Neuronal stem cell (in vitro differentiated cells): ENCODE data around the gene XPO6.

Experiments
- DNase-seq: peaks from one replicate; pipeline ENCODE4 v3.0.0-alpha.2; 2013; ENCODE audit warnings: low spot score
- H2AFZ ChIP-seq: one replicate; pipeline ENCODE4 v1.6.1; 2013; ENCODE audit warnings: mild to moderate bottlenecking, low read length, inconsistent platforms
- H2AK5ac ChIP-seq: 2 replicates; pipeline ENCODE4 v1.6.1; 2013; ENCODE audit warnings: low read depth, mild to moderate bottlenecking, inconsistent platforms, low read length, moderate library complexity, mixed read lengths
- H2BK120ac ChIP-seq: 2 replicates; pipeline ENCODE4 v1.6.1; 2013; ENCODE audit warnings: low read depth, mild to moderate bottlenecking, inconsistent platforms, low read length, moderate library complexity, mixed read lengths
- H2BK12ac ChIP-seq: one replicate; pipeline ENCODE4 v1.6.1; 2013; ENCODE audit warnings: low read length, inconsistent platforms
- H2BK15ac ChIP-seq: 2 replicates; pipeline ENCODE4 v1.6.1; 2013; ENCODE audit warnings: mild to moderate bottlenecking, low read length, inconsistent platforms, mixed read lengths
- H2BK5ac ChIP-seq: one replicate; pipeline ENCODE4 v1.6.1; 2013; ENCODE audit warnings: inconsistent platforms, mild to moderate bottlenecking, low read length, moderate library complexity
- H3K14ac ChIP-seq: one replicate; pipeline ENCODE4 v1.6.1; 2013; ENCODE audit warnings: low read length, inconsistent platforms
- H3K18ac ChIP-seq: 2 replicates; pipeline ENCODE4 v1.6.1; 2013; ENCODE audit warnings: low read length, inconsistent platforms
- H3K23ac ChIP-seq: 2 replicates; pipeline ENCODE4 v1.6.1; 2013; ENCODE audit warnings: low read depth, mild to moderate bottlenecking, mixed read lengths, low read length, inconsistent platforms; ENCODE audit not compliant: poor library complexity
- H3K27ac ChIP-seq: replicated peaks from 3 replicates; pipeline ENCODE4 v1.5.1; 2013; ENCODE audit warnings: low read length, inconsistent platforms
- H3K27me3 ChIP-seq, 3 experiments: 2 replicates each; pipeline ENCODE4 v1.6.1; 2013; ENCODE audit warnings: low read length in 3 of 3, mild to moderate bottlenecking in 2 of 3, inconsistent platforms in 1 of 3, low read depth in 1 of 3, mixed read lengths in 1 of 3, moderate library complexity in 1 of 3; ENCODE audit not compliant: control insufficient read depth in 3 of 3, insufficient read depth in 3 of 3
- H3K36me3 ChIP-seq, 2 donors: replicated peaks in 1 of 2; 2 replicates each; pipeline ENCODE4 v1.6.1; 2013; ENCODE audit warnings: low read length in 2 of 2; ENCODE audit not compliant: control insufficient read depth in 2 of 2, insufficient read depth in 2 of 2
- H3K4ac ChIP-seq: 2 replicates; pipeline ENCODE4 v1.6.1; 2013; ENCODE audit warnings: inconsistent platforms, mild to moderate bottlenecking, low read length, moderate library complexity
- H3K4me1 ChIP-seq, 2 donors: 1 replicate in 1 of 2; 2 replicates in 1 of 2; pipeline ENCODE4 v1.6.1; 2013; ENCODE audit warnings: low read length in 2 of 2, low read depth in 1 of 2; ENCODE audit not compliant: control insufficient read depth in 2 of 2, insufficient read depth in 1 of 2
- H3K4me2 ChIP-seq: one replicate; pipeline ENCODE4 v1.6.1; 2013; ENCODE audit warnings: mild to moderate bottlenecking, low read length, inconsistent platforms; ENCODE audit not compliant: insufficient read depth, poor library complexity, severe bottlenecking
- H3K4me3 ChIP-seq, 2 donors: 2 replicates each; pipeline ENCODE4 v1.5.1; 2013; ENCODE audit warnings: low read length in 2 of 2, mild to moderate bottlenecking in 2 of 2, inconsistent platforms in 1 of 2, moderate library complexity in 1 of 2
- H3K79me1 ChIP-seq: one replicate; pipeline ENCODE4 v1.6.1; 2013; ENCODE audit warnings: low read depth, mild to moderate bottlenecking, inconsistent platforms, low read length, moderate library complexity
- H3K9ac ChIP-seq: one replicate; pipeline ENCODE4 v1.6.1; 2013; ENCODE audit warnings: mild to moderate bottlenecking, low read depth, low read length, inconsistent platforms; ENCODE audit not compliant: poor library complexity
- H3K9me3 ChIP-seq, 2 donors: replicated peaks in 1 of 2; 2 replicates each; pipeline versions ENCODE3 to v1.6.1; 2013; ENCODE audit warnings: low read length in 2 of 2, mild to moderate bottlenecking in 2 of 2, inconsistent platforms in 1 of 2, low read depth in 1 of 2, mixed read lengths in 1 of 2, moderate library complexity in 1 of 2; ENCODE audit not compliant: control insufficient read depth in 2 of 2, insufficient read depth in 1 of 2
- H4K8ac ChIP-seq: one replicate; pipeline ENCODE4 v1.6.1; 2013; ENCODE audit warnings: low read depth, mild to moderate bottlenecking, inconsistent platforms, low read length, moderate library complexity
- H4K91ac ChIP-seq: one replicate; pipeline ENCODE4 v1.6.1; 2013; ENCODE audit warnings: low read length, low read depth, mild to moderate bottlenecking, inconsistent platforms; ENCODE audit not compliant: poor library complexity
- WGBS, 2 donors: extraction: QIAGEN DNeasy Blood & Tissue Kit; methylation state at CpG; one replicate each; pipeline ENCODE4 v1.1.7; 2013; ENCODE audit warnings: missing lambda C conversion rate in 2 of 2, mixed read lengths in 1 of 2; ENCODE audit not compliant: insufficient read length in 2 of 2, insufficient replicate concordance in 1 of 2; ENCODE audit errors: extremely low coverage in 2 of 2; 5-methylcytosine and 5-hydroxymethylcytosine counted together

The XPO6 gene

DNA sequence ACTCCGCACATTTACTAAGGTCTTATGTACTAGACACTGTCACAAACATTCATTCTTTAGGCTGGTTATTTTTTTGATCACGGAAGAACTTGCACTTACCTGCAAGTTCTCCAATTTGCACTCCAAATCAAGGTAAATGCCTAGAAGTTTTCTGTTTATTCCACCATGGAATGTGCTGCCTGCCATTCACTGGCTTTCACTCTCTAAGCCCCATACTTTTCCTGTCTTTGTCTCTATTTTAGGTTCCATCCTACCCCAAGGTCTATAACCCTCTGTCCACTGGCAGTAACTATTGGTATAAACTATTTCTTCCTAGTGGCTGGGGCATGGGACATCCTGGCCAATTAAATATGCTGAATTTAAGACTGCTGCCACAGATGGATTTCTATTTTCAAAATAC is 15.9 kb downstream of the XPO6 start:
- H3K4me2 ChIP-seq, result no peak overlapping the region
- H3K36me3 ChIP-seq, result peaks cover 2 to 78% of the 10 kb centered on the region in 2 donors
- peaks cover 6% of the 10 kb centered on the region for H3K79me1 ChIP-seq

DNA sequence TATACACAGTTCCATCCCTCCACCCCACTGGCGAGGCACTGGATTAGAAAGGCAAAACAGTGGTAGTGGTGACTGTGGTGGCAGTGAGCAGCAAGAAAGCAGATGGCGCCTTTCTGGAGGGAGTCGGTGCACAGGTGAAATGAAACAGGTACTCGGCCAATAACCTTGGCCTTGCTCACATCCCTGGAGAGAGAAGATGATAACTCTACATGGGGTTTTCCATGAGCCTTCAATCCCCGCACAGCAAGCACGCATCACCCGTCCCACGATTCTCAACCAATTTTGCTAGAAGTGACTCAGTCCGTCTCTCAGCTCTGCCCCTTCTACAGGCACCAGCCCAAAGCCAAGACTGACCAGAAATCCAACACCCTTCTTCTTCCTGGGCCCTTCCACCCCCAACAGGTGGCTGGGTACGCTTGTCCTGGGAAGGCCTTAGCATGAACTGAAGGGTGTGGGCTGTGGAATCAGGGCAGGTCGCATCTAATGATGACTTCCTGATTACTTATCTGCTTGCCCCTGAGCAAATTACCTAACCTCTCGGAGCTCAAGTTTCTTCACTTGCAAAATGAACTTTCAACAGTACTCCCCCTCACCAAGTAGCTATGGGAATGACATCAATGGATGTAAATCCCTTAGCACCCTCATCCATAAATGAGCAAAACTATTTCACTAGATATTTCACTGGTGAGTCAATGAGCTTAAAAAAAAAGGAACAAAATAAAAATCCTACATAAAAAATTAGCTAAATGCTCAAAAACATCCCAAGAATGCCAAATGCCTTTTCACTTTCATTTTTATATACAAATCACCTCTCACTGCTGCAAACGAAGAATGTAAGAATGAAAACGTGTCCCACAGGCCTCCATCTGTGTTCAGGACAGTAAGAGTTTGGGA is 18.0 kb downstream of the XPO6 start:
- H3K4me3 ChIP-seq, result no peak overlapping the region
- H2AFZ ChIP-seq, result no peak overlapping the region
- H2AK5ac ChIP-seq, result no peak overlapping the region
- H2BK15ac ChIP-seq, result no peak overlapping the region
- DNase-seq, result no peak
- H4K91ac ChIP-seq, result no peak overlapping the region
- H3K79me1 ChIP-seq, result peaks cover 6% of the 10 kb centered on the region
- no peaks in the 10 kb centered on the region for H3K9me3 ChIP-seq
- no peak overlapping the region for H2BK120ac ChIP-seq
- H2BK5ac ChIP-seq, result no peak overlapping the region
- no peak overlapping the region for H4K8ac ChIP-seq
- no peak overlapping the region for H3K27ac ChIP-seq
- H3K9ac ChIP-seq, result no peak overlapping the region
- no peak overlapping the region for H3K4me2 ChIP-seq
- H3K36me3 ChIP-seq, result peaks cover 2 to 78% of the 10 kb centered on the region in 2 donors
- H3K4ac ChIP-seq, result no peak overlapping the region
- H2BK12ac ChIP-seq, result no peak overlapping the region
- H3K23ac ChIP-seq, result no peak overlapping the region
- H3K27me3 ChIP-seq, result no peaks in the 10 kb centered on the region
- no peaks in the 10 kb centered on the region for H3K4me1 ChIP-seq
- no peak overlapping the region for H3K18ac ChIP-seq
- no CpG with 5 or more reads among the region's 14 CpGs for WGBS, 2 donors
- no peak overlapping the region for H3K14ac ChIP-seq

More for the DNA sequence above, 15.9 kb downstream of the XPO6 start:
- Histone ChIP-seq H4K8ac (no peak overlapping the region), H3K18ac (no peak overlapping the region), H4K91ac (no peak overlapping the region), H2AFZ (no peak overlapping the region), H2BK12ac (no peak overlapping the region), H2BK120ac (no peak overlapping the region), H3K27ac (no peak overlapping the region), H3K4me3 (no peak overlapping the region), H3K9ac (no peak overlapping the region), H3K4me1 (no peaks in the 10 kb centered on the region), H2BK15ac (no peak overlapping the region), H3K4ac (no peak overlapping the region), H2AK5ac (no peak overlapping the region), H3K27me3 (no peaks in the 10 kb centered on the region), H3K9me3 (no peaks in the 10 kb centered on the region), H3K23ac (no peak overlapping the region), H2BK5ac (no peak overlapping the region), H3K14ac (no peak overlapping the region)
- DNase-seq, result no peak
- no CpG with 5 or more reads among the region's 2 CpGs for WGBS, 2 donors

DNA sequence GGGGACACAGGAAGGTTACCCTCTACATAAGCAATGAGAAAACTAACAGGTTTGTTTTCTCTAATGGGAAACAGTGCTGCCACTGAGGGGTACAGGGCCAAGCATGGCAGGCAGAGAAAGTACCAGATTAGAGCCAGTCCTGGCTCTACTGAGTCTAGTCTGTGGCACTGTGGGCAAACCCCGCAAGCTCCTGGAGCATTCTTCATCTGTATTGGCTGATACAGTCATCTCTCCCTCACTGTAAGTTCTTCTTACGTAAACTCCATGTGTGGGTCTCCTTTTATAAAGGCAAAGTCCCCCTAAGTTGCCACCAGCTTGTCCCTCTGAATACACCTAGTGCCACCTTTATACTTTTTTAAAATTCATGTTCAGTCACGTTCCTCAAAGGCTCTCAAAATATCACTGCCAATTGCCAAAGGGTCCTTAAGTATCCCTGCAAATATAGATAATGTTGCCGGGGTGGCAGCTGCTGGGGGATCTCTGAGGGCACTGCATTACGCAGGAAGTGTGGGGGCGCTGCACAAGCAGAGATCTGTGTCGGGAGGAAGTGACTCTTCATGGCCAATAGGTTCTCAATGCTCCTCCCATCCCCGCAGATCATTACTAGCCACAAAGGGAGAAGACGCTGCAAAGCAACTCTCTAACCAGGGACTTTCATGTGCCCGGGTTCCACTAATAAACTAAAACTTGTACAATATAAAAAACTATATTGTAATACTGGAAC is 18.8 kb downstream of the XPO6 start:
- Histone ChIP-seq H3K4ac (no peak overlapping the region), H3K4me2 (no peak overlapping the region), H2BK12ac (no peak overlapping the region), H3K36me3 (peaks cover 2 to 79% of the 10 kb centered on the region in 2 donors), H2AK5ac (no peak overlapping the region), H3K14ac (no peak overlapping the region), H3K18ac (no peak overlapping the region), H3K79me1 (peaks cover 6% of the 10 kb centered on the region), H3K4me1 (no peaks in the 10 kb centered on the region), H2AFZ (no peak overlapping the region), H2BK15ac (no peak overlapping the region), H2BK5ac (no peak overlapping the region), H3K4me3 (no peak overlapping the region), H3K27me3 (no peaks in the 10 kb centered on the region), H3K9ac (no peak overlapping the region), H4K8ac (no peak overlapping the region), H3K23ac (no peak overlapping the region), H3K9me3 (no peaks in the 10 kb centered on the region), H2BK120ac (no peak overlapping the region), H4K91ac (no peak overlapping the region), H3K27ac (no peak overlapping the region)
- no CpG with 5 or more reads among the region's 10 CpGs for WGBS, 2 donors
- DNase-seq, result no peak

DNA sequence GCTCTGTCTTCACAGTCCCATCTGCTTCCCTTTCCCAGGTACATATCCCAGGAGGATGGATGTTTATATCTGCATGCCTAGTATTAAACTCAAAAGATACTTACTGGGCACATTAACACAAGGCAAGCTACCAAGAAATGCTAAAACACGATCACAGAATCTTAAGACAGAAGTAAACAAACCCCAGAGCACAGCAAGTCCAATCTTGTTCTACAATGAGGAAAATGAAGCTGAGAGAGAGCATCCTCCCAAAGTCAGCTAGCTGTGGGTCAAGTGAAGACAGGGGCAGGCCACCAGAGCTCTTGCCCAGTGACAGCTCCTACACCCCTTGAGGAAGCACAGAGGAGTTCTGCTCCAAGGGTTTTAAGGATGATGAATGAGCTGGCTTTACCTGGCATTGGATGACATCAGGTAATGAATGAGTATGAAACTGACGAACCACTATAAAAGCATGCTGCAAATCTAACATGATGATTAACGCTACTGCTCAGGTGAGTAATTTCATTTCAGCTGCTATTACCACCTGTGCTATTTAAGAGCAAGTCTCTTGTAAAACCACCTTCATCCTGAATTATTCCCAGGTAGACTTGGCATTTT is 20.3 kb downstream of the XPO6 start:
- Histone ChIP-seq H3K27me3 (no peaks in the 10 kb centered on the region), H3K27ac (no peak overlapping the region), H3K4ac (no peak overlapping the region), H2BK120ac (no peak overlapping the region), H2BK5ac (no peak overlapping the region), H3K9me3 (no peaks in the 10 kb centered on the region), H3K79me1 (peaks cover 6% of the 10 kb centered on the region), H3K18ac (no peak overlapping the region), H2BK15ac (no peak overlapping the region), H2BK12ac (no peak overlapping the region), H4K8ac (no peak overlapping the region), H3K9ac (no peak overlapping the region), H3K4me1 (no peaks in the 10 kb centered on the region), H3K14ac (no peak overlapping the region), H3K4me2 (no peak overlapping the region), H3K36me3 (peaks cover 2 to 73% of the 10 kb centered on the region in 2 donors), H2AFZ (no peak overlapping the region), H3K4me3 (no peak overlapping the region), H2AK5ac (no peak overlapping the region), H4K91ac (no peak overlapping the region), H3K23ac (no peak overlapping the region)
- no peak for DNase-seq
- WGBS, 2 donors, result no CpG with 5 or more reads among the region's 3 CpGs
